HG03439 (cell line): Measurements from ENCODE around the gene SORT1.
"Not testable (repeated sequence)": the region's sequence is repeated elsewhere in the genome, so short reads cannot be mapped to it uniquely, and the experiment has no call there.

Experiments
- ATAC-seq: cut with Tn5 transposase; IDR thresholded peaks from one replicate; pipeline ENCODE4 v1.9.1; 2021; ENCODE audit warnings: mild to moderate bottlenecking, moderate library complexity; ENCODE audit not compliant: unreplicated experiment

The SORT1 gene

DNA sequence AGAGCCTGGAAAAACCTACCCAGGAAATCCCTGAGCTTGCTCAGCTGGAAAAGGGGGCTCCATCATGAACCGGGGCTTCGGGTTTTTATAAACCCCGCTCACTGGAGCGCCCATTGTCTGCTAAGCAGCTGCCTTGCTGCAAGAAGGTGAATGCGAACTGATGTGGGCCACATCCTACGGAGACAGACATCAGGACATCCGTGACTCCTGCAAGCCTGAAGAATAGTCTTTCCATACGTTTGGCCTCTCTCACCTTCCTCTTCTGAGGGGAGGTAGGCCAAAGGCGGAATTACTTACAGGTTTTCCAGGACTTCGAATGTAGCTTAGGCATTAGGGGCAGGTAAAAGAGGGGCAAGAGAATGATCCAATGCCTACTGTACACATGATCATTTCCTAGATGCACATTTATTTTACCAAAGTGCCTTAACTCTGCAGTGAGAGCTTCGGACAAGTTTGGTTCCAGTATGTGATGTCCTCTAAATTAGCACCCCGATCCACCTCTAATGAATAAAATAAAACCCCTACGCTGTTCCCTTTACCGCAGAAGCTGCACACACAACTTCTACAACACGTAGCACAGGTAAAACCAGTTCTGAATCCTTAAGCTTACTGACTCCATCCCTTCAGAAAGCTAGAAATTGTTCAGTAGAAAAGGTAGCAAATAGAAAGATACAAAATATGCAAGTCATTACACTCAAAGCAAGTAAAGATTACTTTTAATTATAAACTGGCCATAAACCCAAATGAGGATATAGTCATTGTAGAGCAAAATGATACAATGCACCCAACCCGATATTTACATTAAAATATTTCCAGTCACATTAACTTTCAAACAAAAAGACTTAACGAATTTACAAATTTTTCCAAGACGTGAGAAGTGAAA is 866 bp upstream of the SORT1 start:
- no peak for ATAC-seq

DNA sequence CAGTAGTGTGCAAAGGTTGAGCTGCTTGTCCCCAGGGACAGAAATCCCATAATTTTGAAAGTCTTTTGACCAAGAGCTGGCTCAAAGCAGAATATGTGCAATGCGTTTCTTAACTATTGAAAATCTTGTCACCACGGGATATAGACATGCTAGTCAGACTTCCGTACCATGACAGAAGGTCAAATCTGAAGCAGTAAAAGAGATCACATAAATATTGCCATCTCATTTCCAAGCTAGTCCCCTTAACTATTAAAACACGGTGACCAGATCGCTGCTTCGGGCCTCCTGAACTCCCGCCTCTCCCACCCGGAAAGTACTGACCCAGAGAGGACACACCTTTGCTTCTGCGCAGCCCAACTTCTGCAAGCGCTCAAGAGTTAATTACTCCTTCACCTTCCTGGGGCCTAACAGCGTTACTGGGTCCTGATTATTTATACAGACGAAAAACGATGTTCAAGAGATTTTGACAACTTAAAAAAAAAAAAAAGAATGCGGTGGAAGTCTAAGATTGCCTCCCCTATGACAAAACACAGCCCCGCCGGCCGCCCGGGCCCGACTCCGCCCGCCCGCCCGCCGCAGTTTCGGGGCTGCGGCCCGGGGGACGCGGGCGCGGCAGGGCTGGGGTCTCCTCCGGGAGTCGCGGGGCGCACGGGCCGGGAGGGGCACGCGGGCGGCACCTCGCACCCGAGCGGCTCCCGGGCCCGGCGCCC is 692 bp downstream of the SORT1 start:
- peak; percentile 16 for ATAC-seq

DNA sequence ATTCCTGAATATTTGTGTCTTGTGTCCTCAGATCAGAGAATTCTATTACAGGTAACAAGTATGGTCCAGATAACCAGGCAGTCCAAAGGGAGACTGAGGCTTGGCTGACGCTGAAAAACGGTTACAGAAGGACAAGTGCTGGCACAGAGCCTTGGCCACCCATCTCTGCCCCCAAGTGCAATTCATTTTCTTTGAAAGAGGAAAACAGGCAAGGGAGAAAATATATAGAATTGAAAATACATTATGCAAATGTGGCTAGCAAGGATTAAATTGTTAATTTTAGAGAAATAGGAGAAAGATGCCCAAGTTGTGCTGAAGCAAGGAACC is 1.2 kb downstream of the SORT1 start:
- ATAC-seq: no peak

DNA sequence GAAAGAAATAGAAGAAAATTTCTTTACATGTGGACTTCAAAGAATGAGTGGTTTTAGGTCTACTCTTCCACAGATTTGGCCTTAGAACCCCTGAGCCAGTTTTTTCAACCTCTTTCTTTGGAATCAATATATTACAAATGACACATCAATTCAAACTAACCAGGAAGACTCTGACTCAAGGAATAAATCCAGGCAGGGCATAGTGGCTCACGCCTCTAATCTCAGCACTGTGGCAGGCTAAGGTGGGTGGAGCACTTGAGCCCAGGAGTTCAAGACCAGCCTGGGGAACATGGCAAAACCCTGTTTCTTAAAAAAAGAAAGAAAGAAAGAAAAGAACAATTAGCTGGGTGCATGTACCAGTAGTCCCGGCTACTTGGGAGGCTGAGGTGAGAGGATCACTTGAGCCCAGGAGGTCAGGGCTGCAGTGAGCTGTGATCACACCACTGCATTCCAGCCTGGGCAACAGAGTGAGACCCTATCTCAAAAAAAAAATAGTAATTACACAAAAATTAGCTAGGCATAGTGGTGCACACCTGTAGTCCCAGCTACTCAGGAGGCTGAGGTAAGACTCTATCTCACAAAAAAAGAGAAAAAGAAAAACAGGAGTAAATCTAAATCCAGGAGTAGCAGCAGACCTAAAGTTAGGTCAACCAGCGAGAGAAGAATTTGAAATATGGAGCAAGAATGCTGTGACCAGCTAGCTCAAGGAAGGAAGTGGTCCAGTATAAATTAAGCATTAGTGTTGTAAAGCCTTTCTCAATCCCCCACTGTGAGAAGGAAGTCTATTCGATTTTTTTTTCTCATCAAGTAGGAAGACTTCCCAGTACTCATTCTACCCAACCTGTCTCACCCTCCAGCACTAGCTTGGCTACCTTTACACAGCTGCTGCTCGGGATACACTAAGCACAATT is 1.9 kb downstream of the SORT1 start:
- no peak for ATAC-seq

DNA sequence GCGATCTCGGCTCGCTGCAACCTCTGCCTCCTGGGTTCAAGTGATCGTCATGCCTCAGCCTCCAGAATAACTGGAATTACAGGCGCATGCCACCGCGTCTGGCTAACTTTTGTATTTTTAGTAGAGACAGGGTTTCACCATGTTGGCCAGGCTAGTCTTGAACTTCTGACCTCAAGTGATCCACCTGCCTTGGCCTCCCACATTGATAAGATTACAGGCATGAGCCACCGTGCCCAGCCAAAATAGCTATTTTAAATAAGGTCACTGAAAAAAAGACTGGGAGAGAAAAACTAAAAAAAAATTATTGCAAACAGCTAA is 2.5 kb downstream of the SORT1 start:
- not testable (repeated sequence) for ATAC-seq

DNA sequence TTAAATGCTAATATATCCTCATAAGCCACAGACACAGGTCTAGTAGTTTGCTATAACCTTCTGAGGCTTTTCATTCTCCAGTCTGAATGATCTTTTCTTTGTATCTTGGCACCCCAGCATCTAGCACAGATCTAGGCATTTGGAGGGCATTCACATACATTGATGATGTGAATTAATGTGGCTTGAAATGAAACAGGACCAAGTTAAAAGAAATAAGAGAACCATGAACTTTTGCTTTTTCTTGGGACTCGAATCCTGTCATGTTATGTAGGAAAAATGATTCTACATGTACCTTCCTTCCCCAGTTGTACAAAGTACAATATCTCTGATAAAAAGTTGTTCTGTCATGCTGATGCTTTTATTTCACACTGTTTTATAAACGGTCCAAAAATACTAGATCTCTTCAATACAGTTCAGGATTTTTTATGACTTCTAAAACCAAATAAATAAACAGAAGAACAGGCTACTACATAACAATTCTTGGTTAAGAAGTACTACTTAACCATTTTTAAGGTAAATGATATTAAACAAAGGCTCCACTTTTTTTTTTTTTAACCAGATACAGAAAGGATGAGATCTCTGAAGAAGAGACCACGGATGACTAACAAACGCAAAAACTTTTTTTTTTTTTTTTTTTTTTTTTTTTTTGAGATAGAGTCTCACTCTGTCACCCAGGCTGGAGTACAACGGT is 3.0 kb downstream of the SORT1 start:
- ATAC-seq: no peak

DNA sequence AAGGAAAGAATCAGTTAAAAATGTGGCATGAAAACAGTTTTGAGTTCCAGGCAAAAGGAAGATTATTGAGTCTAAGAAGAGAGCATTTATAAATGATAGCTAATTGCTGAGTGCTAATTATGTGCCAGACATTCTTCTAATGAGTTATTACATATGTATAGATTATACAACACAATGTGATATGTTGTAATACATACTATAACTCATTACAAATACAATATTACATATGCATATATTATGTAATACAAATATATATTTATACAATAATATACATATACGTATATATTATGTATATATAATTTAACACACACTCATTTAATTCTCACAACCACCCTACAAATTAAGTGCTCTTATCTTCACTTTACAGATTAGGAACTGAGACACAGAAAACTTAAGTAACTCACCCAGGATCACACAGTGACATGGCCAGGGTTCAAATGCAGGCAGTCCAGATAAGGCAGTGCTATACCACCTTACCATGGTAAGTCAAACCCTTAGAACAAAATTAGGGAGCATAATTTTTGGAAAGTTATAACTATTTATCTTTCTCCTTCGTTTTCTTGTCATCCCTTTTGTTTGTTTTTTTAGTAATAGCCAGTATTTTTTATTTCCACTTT is 4.0 kb downstream of the SORT1 start:
- ATAC-seq: no peak

DNA sequence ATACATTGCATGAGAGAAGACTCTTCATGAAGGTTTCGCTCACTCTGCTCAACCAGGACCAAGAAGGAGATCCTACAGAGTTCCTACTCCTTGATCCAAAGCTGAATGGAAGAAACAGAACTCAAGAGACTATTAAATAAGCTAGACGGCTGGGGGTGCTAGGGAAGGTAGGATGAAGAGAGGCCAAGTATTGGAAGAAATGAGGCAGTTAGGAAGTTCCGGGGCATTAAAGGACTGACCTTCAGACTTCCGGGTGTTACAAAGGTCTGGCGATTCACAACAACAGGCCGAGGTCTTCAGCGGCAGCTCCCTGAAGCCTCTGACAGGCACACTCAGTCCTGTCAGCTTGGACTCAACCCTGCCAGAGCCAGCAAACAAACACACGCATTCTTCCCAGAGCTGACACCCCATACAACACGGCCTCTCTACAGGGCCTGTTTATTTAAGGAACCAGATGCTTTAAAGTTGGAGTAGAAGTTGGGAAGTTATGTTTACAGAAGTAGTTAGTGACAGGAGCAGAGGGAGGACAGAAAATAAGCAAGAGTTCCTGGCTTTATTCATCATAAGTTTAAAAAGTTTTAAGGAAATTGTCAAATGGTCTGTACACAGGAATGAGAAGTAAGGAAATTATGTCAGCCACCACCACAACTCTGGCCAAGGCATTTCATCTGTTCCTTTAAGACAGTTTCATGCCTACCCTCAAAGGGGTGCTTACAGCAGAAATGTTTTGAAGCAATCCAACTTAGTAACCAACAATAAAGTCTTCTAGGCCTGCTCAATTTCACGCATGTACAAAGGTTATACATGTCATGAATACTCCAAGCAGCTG is 4.7 kb downstream of the SORT1 start:
- ATAC-seq: no peak

DNA sequence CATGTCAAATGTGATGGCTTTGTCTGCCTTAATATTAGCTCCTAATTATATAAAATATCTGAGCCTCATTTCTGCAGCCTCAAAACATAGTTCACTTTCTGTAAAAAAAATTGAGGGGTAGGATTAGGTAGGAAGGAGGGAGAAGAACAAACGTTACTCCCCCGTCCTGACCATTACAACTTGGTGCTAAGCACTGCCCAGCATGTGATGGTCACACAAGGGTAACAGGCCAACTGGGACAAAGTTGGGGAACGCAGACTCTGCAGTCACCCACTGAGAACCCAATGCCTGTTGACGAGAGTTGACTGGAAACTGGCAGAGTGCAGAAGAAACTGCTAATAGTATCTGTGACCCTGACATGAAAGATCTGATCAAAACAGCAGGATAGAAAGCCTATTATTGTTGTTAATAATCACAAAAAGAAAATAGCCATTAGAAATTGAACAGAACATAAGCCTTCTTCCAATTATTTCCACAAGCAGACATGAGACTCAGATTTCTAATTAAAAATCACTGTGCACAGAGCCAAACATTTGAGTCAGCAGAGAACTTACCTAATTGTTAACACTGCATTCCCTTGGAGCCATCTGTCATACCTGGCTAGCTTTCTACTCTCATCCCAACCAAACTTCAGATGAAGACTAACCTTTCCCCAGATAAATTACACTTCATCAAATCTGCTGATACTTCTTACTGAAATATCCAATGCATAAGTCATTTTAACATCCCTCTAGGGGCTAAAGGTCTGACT is 5.5 kb downstream of the SORT1 start:
- peak; percentile 17 for ATAC-seq

DNA sequence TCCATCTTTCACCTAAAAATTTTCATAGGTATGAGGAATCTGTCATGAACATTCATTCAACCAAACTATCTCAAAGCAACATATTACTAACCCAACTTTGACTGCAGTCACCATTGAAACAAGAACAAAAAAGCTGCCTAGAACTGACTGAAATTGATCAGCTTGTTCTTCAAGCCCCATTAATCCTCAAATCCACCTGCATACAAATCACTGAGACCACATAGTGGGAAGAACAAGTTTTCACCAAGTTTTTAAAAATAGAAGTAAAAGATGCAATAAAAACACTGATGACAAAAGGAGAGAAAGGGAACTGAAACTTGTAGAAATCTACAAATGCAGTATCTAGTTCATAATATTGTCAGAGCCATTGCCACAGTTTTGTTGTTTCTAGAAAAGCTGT is 6.1 kb downstream of the SORT1 start:
- peak; percentile 71 for ATAC-seq

DNA sequence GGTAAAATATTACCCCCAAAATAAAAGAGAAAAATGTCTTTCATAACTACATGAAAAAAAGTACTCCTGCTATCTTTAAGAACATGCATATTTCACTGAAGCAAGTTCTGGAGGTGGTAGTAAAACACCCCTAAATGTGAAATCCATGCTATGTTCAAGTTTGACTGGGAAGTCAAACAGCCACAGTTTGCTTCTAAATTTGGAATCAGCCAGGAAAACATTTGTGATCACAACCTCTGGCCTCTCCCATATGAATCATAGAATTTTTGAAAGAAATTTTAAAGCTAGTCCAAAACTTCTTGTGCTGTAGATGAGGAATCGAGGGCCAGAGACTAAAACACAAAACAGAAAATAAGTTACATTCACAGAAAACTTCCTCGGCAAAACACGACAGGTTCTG is 6.6 kb downstream of the SORT1 start:
- no peak for ATAC-seq

DNA sequence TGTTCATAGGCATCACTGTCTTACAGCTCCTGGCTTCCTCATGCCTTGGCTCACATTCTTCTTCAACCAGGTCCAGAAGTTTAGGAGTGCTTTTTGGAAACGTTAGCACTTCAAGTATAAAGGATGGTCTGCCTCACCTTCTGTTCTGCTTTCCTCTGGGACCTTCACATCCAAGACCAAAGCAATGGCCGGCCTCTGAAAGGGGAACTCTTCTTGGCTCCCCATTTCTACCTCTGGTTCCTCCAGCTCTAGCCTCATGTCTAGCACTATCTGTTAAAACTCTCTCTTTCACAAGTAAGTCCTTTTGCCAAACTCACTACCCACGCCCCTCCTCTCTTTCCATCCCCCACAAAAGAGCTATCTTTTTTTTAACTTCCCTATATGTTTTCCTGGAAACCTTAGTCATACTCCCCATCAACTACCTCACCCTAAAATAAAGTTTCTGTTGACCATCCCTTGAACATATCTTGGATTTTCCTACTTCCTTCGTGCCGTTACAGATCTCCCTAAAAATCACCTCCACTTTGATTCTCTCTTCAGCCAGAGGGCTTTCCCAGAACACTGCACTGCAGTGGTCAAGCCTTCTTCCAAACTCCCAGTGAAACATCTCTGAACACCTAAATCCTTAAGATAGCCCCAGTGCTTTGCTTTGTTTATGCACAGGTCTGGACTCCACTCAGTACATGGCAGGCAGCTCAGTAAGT is 7.9 kb downstream of the SORT1 start:
- ATAC-seq: no peak

DNA sequence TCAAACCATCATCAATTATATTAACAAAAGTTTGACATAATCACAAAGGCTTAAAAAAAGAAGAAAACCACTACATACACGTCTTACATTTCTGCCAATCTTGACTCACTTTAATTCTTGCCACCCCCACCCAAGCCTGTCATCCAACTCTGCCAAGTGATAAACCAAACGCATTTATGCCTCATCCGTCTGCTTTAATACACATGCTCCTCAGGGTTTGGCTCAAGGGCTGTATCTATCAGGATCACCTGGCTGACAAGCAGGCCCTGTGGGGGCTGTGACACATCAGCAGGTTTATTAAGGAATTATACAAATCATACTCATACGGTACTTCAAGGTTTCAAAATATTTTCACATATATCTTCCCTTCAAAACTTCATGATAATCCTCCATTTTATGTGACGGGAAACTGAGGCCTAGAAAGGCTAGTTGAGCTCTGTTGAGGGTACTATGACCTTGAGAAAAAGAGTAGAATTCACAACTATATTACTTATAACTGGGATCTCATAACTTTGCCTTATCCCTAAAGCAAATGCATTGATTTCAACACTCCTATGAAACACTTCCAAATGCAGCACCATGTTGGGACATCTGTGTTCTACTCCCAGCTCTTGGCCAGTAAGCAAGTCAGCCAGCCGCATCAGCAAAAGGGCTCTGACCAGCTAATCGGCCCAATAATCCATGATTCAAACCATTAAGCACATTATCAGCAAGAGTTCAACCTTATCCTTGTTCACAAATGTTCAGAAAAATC is 8.7 kb downstream of the SORT1 start:
- no peak for ATAC-seq

DNA sequence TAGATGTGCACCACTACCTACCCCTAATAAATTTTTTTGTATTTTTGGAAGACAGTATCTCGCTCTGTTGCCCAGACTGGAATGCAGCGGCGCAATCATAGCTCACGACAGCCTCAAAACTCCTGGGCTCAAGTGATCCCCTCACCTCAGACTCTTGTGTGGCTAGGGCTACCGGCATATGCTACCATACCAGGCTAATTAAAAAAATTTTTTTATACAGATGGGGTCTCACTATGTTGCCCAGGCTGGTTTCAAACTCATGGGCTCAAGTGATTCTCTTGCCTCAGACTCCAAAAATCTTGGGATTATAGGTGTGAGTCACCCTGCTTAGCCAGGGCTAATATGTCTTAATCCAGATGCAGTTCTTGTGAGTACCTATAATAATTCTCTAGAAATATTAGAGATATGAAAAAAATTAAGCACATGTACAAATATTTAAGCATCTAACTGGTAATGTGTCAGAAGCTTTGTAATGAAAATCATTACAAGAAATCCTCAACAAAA is 9.5 kb downstream of the SORT1 start:
- ATAC-seq: no peak

DNA sequence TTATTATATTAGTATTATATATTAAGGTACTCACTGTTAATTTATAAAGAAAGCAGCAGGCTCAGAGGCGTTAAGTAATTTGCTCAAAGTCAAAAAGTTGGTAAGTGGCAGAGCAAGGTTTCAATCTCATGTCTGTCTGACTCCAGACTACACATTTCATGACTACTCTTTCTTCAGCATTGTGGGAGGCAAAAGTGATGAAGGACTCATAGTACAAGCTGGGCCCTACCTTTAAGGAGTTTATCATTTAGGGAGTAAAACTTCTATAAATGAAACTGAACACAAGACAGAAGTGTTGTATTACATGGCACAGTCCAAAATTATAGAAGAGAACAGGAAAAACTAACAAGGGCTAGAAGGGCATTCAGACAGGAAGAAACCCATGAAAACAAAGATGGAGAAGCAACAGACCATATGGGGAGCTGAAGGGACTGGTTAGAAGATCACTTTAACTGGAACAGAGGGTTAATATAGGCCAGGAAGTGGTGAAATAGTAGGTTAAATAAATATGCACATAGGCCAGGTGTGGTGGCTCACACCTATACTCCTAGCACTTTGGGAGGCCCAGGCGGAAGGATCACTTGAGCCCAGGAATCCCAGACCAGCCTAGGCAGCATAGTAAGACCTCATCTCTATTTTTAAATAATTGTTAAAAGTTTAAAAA is 11.5 kb downstream of the SORT1 start:
- ATAC-seq: no peak

DNA sequence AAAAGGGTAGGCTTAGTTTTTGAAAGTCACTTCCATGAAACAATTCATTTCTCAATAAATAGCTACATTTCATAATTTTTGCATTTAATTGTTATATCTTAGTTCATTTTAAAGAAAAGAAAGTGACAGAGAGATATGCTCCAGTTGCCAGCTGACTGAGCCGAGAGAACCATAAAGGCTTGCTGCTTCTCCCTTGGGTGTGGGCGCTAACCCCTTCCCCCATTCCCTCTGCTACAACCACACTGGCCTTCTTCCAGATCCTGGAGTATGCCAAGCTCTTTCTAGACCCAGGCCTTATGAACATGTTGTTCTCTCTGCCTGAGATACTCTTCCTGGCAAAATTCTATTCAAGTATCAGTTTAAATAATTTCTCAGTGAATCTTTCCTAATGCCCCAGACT is 12.3 kb downstream of the SORT1 start:
- ATAC-seq: no peak

DNA sequence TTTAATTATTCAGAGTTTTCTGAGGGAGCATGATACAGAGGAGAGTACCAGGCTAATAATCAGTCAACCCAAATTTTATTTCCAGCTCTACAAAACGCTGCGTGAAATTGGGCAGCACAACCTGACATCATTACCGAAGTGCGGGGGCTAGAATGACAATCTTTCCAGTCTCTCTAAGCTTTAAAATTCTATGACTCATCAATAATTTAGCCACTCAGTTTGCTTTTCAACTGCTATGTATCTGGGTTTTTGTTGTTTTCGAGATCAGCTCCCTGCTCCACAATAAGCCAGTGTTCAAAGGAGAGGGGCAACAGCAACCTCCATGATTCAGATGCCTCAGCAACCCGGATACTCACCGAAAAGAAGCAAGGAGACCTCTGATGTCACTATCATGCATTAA is 13.9 kb downstream of the SORT1 start:
- ATAC-seq: no peak
